Measurements from ENCODE around the gene SCRT2. TPM values are rescaled to one million over a fixed set of nuclear protein-coding genes. Genes with fewer than 3 reads are reported as not detected.

Gene SCRT2
- total and polyA plus RNA-seq, 2 of the 8 experiments (the other 6 are each of a cell fraction or from before 2014, with no cell fraction given) = 0.12 to 0.34 TPM

GRCh38 chr20:638579-638978 is 37.0 kb downstream of the SCRT2 start:
- H3K4me3 ChIP-seq (ENCODE audit: extremely low read depth in 1 of 4, insufficient read depth in 2 of 4, low read depth in 3 of 4, low read length in 4 of 4) = no peak overlapping the region
- no peaks in the 10 kb centered on the region for H4K20me1 ChIP-seq (replicated peaks in 1 of 2; ENCODE audit: control insufficient read depth in 1 of 2, insufficient read depth in 2 of 2, low read length in 2 of 2)
- H2BK15ac ChIP-seq (ENCODE audit: low read length) = no peak overlapping the region
- H3K9me3 ChIP-seq (ENCODE audit: insufficient read depth in 2 of 2, low read depth in 1 of 2, low read length in 1 of 2) = no peaks in the 10 kb centered on the region
- no peaks in the 10 kb centered on the region for H3K79me1 ChIP-seq (ENCODE audit: low read depth, low read length)
- no peaks in the 10 kb centered on the region; a peak in 1 of 7 replicates for H3K27me3 ChIP-seq (replicated peaks in 1 of 4; ENCODE audit: control insufficient read depth in 3 of 4, extremely low read depth in 1 of 4, insufficient read depth in 3 of 4, low read length in 3 of 4)
- TF ChIP-seq NANOG (IDR thresholded peaks at IDR 0.05; ENCODE audit: insufficient read depth, low read depth, low read length, poor library complexity, severe bottlenecking) (no peak), HDAC2 (IDR thresholded peaks at IDR 0.05; ENCODE audit: borderline replicate concordance in 1 of 2, low read depth in 2 of 2, low read length in 2 of 2) (no peak), SIX5 (IDR thresholded peaks at IDR 0.05; ENCODE audit: low read depth, low read length) (no peak), BRCA1 (IDR thresholded peaks at IDR 0.05; ENCODE audit: low read depth, low read length) (no peak), CBX5 (IDR thresholded peaks at IDR 0.05; ENCODE audit: low read depth, low read length) (no peak), KDM1A (IDR thresholded peaks at IDR 0.05; ENCODE audit: borderline replicate concordance, low read length) (no peak), E2F6 (IDR thresholded peaks at IDR 0.05) (no peak), POU5F1 (IDR thresholded peaks at IDR 0.05; ENCODE audit: low read depth, low read length) (no peak), BACH1 (IDR thresholded peaks at IDR 0.05; ENCODE audit: low read length) (no peak), EP300 (IDR thresholded peaks at IDR 0.05; ENCODE audit: borderline replicate concordance in 1 of 2, low read depth in 2 of 2, low read length in 2 of 2) (no peak), PHF8 (conservative IDR thresholded peaks at IDR 0.05; ENCODE audit: low read depth, low read length) (no peak)
- TF ChIP-seq, protein P1, sequence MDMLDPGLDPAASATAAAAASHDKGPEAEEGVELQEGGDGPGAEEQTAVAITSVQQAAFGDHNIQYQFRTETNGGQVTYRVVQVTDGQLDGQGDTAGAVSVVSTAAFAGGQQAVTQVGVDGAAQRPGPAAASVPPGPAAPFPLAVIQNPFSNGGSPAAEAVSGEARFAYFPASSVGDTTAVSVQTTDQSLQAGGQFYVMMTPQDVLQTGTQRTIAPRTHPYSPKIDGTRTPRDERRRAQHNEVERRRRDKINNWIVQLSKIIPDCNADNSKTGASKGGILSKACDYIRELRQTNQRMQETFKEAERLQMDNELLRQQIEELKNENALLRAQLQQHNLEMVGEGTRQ (IDR thresholded peaks at IDR 0.05; ENCODE audit: low read length) = no peak
- H3K23ac ChIP-seq (ENCODE audit: insufficient read length) = no peak overlapping the region
- FAIRE-seq (no peak), DNase-seq (ENCODE audit: low read depth in 1 of 2, low spot score in 2 of 2) (no peak)
- CTCF ChIA-PET (ENCODE audit: partially characterized antibody) = interaction anchor here (0.6 to 2.0 kb wide), 5 partner anchors 15 to 102 kb away, joined by 3 to 5 read pairs (median 3); no protein-coding TSS in a partner anchor
- WGBS, 2 experiments (ENCODE audit: extremely low coverage in 1 of 2, insufficient coverage in 1 of 2, insufficient read length in 1 of 2, insufficient replicate concordance in 2 of 2, low coverage in 1 of 2, low lambda C conversion rate in 2 of 2, missing lambda C conversion rate in 1 of 2) = 80% methylated on average over 1 of the region's 1 CpG; no CpG with 5 or more reads in 1 of the 2 experiments
- no peak overlapping the region for H3K4me2 ChIP-seq (ENCODE audit: insufficient read depth in 1 of 2, low read depth in 2 of 2, low read length in 2 of 2)
- POLR2A ChIA-PET (ENCODE audit: partially characterized antibody) = interaction anchor here (0.6 kb wide), 1 partner anchor 338 kb away, joined by 3 read pairs; no protein-coding TSS in a partner anchor
- no peak overlapping the region for H2AK5ac ChIP-seq (ENCODE audit: low read depth, low read length)
- H3K9ac ChIP-seq (replicated peaks in 1 of 4; ENCODE audit: extremely low read depth in 1 of 4, low read depth in 3 of 4, low read length in 3 of 4) = no peak overlapping the region
- H4K5ac ChIP-seq (ENCODE audit: insufficient read length, low read depth, low read length) = no peak overlapping the region
- no peak overlapping the region for H3K56ac ChIP-seq (replicated peaks; ENCODE audit: insufficient read length, low read depth, low read length)
- H2BK5ac ChIP-seq (ENCODE audit: low read depth, low read length) = no peak overlapping the region
- peaks cover 0 to 2% (median 0%) of the 10 kb centered on the region in 4 experiments; a peak in 1 of 7 replicates for H3K4me1 ChIP-seq (replicated peaks in 1 of 4; ENCODE audit: control insufficient read depth in 3 of 4, insufficient read depth in 4 of 4, low read length in 3 of 4)
- no peak overlapping the region for H2BK12ac ChIP-seq (ENCODE audit: low read depth, low read length)
- no peaks in the 10 kb centered on the region for H3K79me2 ChIP-seq (ENCODE audit: control insufficient read depth in 1 of 2, insufficient read depth in 2 of 2, low read length in 2 of 2)
- H3K36me3 ChIP-seq (ENCODE audit: control insufficient read depth in 2 of 4, insufficient read depth in 4 of 4, low read length in 3 of 4) = no peaks in the 10 kb centered on the region
- no peak overlapping the region for H3K27ac ChIP-seq (ENCODE audit: low read depth, low read length)
- H2BK20ac ChIP-seq (ENCODE audit: low read length) = no peak overlapping the region
- no peak overlapping the region for H3K14ac ChIP-seq (ENCODE audit: insufficient read length)
- no peak overlapping the region for H3K4ac ChIP-seq (replicated peaks; ENCODE audit: insufficient read length, low read depth, low read length)
- no peak overlapping the region for H2BK120ac ChIP-seq (replicated peaks; ENCODE audit: low read depth, low read length)
- H4K8ac ChIP-seq (ENCODE audit: extremely low read depth, insufficient read depth, low read length) = no peak overlapping the region
- no peak overlapping the region for H3K18ac ChIP-seq (ENCODE audit: extremely low read depth, low read length)
- H2AFZ ChIP-seq (ENCODE audit: low read length) = no peak overlapping the region
- no peaks in the 10 kb centered on the region for H3K23me2 ChIP-seq (ENCODE audit: low read depth, low read length)
- H4K91ac ChIP-seq (replicated peaks; ENCODE audit: insufficient read length, low read length) = no peak overlapping the region
